SH-SY5Y (cell line): ENCODE results near the gene PPFIBP2.

Experiments used
- GATA2 ChIP-seq: IDR thresholded peaks from 2 replicates; pipeline ENCODE4 v1.6.1; 2011; ENCODE audit warnings: mild to moderate bottlenecking, low read depth, low read length
- GATA3 ChIP-seq: IDR thresholded peaks from 2 replicates; pipeline ENCODE4 v1.6.1; 2011; ENCODE audit warnings: low read depth, mild to moderate bottlenecking, low read length, moderate library complexity

DNA sequence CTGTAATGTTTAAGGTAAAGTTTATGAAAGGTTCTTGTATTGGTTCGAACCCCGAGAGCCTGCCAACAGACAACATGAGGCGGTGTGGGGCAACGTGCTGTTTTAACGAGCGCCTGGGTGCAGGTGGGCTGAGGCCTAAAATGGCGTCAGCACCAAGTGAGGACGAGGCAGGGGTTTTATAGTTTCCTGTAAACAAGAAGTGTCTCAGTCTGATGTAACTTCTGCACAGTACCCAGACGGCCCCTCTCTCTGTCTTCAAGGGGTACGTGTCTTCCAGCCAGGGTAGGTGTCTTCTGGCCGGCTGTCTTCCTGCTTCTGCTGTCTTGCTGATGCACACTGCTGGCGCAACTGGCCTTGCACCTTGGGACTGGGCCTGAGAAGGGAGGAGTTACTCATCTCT lies 2.7 kb downstream of the PPFIBP2 start:
- TF ChIP-seq GATA3: no peak
- no peak for TF ChIP-seq GATA2
